DND-41 (cell line): ENCODE results near the gene CHMP4B.

ENCODE experiments used
- ATAC-seq: fragments of 200-7000 bp; cut with Tn5 transposase; 3 replicates; pipeline ENCODE4 v1.9.1; 2021; ENCODE audit warnings: low read depth; ENCODE audit not compliant: insufficient read depth
- DNase-seq: peaks from one replicate; pipeline ENCODE4 v3.0.0-alpha.2; 2020
- H2AFZ ChIP-seq: 2 replicates; pipeline ENCODE4 v1.6.0; 2012; ENCODE audit warnings: low read depth, low read length
- H3K27ac ChIP-seq: 2 replicates; pipeline ENCODE4 v1.5.1; 2012; ENCODE audit warnings: low read length, inconsistent platforms
- H3K27me3 ChIP-seq: fragments of 200-600 bp; sonication (generic); 2 replicates; pipeline ENCODE4 v1.6.0; 2012; ENCODE audit warnings: low read length, mild to moderate bottlenecking, inconsistent platforms; ENCODE audit not compliant: insufficient read depth, poor library complexity
- H3K36me3 ChIP-seq: 2 replicates; pipeline ENCODE4 v1.5.1; 2012; ENCODE audit warnings: low read length, inconsistent platforms; ENCODE audit not compliant: insufficient read depth
- H3K4me1 ChIP-seq: 2 replicates; pipeline ENCODE4 v1.5.1; 2012; ENCODE audit warnings: mild to moderate bottlenecking, low read length; ENCODE audit not compliant: insufficient read depth
- H3K4me2 ChIP-seq: 2 replicates; pipeline ENCODE4 v1.6.0; 2012; ENCODE audit warnings: mild to moderate bottlenecking, moderate library complexity, low read length, inconsistent platforms; ENCODE audit not compliant: insufficient read depth
- H3K4me3 ChIP-seq, 2 experiments: fragments of 200-600 bp in 1 of 2; shearing (Covaris generic) in 1 of 2; 2 replicates each; pipeline ENCODE4 v1.5.1; 2012 to 2016; ENCODE audit warnings: inconsistent platforms in 2 of 2, low read length in 2 of 2, mild to moderate bottlenecking in 2 of 2, low read depth in 1 of 2, moderate library complexity in 1 of 2
- H3K79me2 ChIP-seq: 2 replicates; pipeline ENCODE4 v1.6.0; 2012; ENCODE audit warnings: low read length, inconsistent platforms; ENCODE audit not compliant: insufficient read depth
- H3K9ac ChIP-seq: 2 replicates; pipeline ENCODE4 v1.6.0; 2012; ENCODE audit warnings: low read depth, mild to moderate bottlenecking, inconsistent platforms, low read length, moderate library complexity
- H3K9me3 ChIP-seq: 2 replicates; pipeline ENCODE4 v1.5.1; 2012; ENCODE audit warnings: low read length, moderate library complexity, mild to moderate bottlenecking, inconsistent platforms; ENCODE audit not compliant: insufficient read depth, severe bottlenecking
- H4K20me1 ChIP-seq: 2 replicates; pipeline ENCODE4 v1.6.0; 2012; ENCODE audit warnings: low read length; ENCODE audit not compliant: insufficient read depth
- CTCF ChIP-seq: IDR thresholded peaks from 2 replicates; pipeline ENCODE4 v1.5.1; 2012; ENCODE audit warnings: borderline replicate concordance, low read length, moderate library complexity, mild to moderate bottlenecking; ENCODE audit not compliant: poor library complexity, severe bottlenecking; ENCODE audit errors: extremely low read depth
- EZH2 ChIP-seq: IDR thresholded peaks from 3 replicates; pipeline ENCODE4 v1.6.1; 2012; ENCODE audit warnings: borderline replicate concordance, low read depth, mild to moderate bottlenecking, moderate library complexity, low read length, inconsistent platforms; ENCODE audit not compliant: severe bottlenecking

The CHMP4B gene

GRCh38 chr20:33781945-33782344, 29.2 kb upstream of the CHMP4B start:
- Histone ChIP-seq H2AFZ (no peak overlapping the region), H3K9me3 (no peaks in the 10 kb centered on the region), H3K27me3 (no peaks in the 10 kb centered on the region), H3K27ac (no peak overlapping the region), H3K4me1 (0 out of 2 replicates have a peak, but pooled peaks cover 3% of the 10 kb centered on the region), H3K9ac (no peak overlapping the region), H3K79me2 (no peaks in the 10 kb centered on the region), H3K36me3 (no peaks in the 10 kb centered on the region), H3K4me2 (no peak overlapping the region), H3K4me3 (no peak overlapping the region), H4K20me1 (no peaks in the 10 kb centered on the region)
- ATAC-seq = no peak
- no peak for DNase-seq
- TF ChIP-seq EZH2 = no peak
- TF ChIP-seq CTCF = no peak

- no peak for TF ChIP-seq CTCF
- no peak for TF ChIP-seq EZH2
- no peaks in the 10 kb centered on the region for H4K20me1 ChIP-seq
- H3K9me3 ChIP-seq = no peaks in the 10 kb centered on the region
- H3K9ac ChIP-seq = no peak overlapping the region; the same call in 1 of the 2 replicates
- no peak overlapping the region for H2AFZ ChIP-seq
- DNase-seq (no peak), ATAC-seq (no peak)
- no peaks in the 10 kb centered on the region for H3K79me2 ChIP-seq
- H3K4me2 ChIP-seq = no peak overlapping the region
- no peak overlapping the region for H3K4me3 ChIP-seq
- H3K36me3 ChIP-seq = no peaks in the 10 kb centered on the region
- no peak overlapping the region for H3K27ac ChIP-seq
- H3K27me3 ChIP-seq = no peaks in the 10 kb centered on the region
- 0 out of 2 replicates have a peak, but pooled peaks cover 3% of the 10 kb centered on the region for H3K4me1 ChIP-seq
Measured at GRCh38 chr20:33783256-33783655, 27.9 kb upstream of the CHMP4B start.

- ATAC-seq (no peak), DNase-seq (no peak)
- TF ChIP-seq EZH2 = no peak
- TF ChIP-seq CTCF = no peak
- Histone ChIP-seq H2AFZ (no peak overlapping the region), H3K27me3 (no peaks in the 10 kb centered on the region), H3K9me3 (no peaks in the 10 kb centered on the region), H3K4me2 (no peak overlapping the region), H3K36me3 (no peaks in the 10 kb centered on the region), H3K9ac (no peak overlapping the region), H3K4me1 (0 out of 2 replicates have a peak, but pooled peaks cover 1% of the 10 kb centered on the region), H3K27ac (no peak overlapping the region), H4K20me1 (no peaks in the 10 kb centered on the region), H3K79me2 (no peaks in the 10 kb centered on the region), H3K4me3 (no peak overlapping the region)
Measured at GRCh38 chr20:33783818-33784217, 27.3 kb upstream of the CHMP4B start.

GRCh38 chr20:33784225-33784624, 26.9 kb upstream of the CHMP4B start:
- Histone ChIP-seq H3K27me3 (no peaks in the 10 kb centered on the region), H3K9ac (no peak overlapping the region), H3K4me1 (no peaks in the 10 kb centered on the region), H4K20me1 (no peaks in the 10 kb centered on the region), H2AFZ (no peak overlapping the region), H3K4me3 (no peak overlapping the region), H3K27ac (no peak overlapping the region), H3K9me3 (no peaks in the 10 kb centered on the region), H3K36me3 (no peaks in the 10 kb centered on the region), H3K4me2 (no peak overlapping the region), H3K79me2 (no peaks in the 10 kb centered on the region)
- ATAC-seq (no peak), DNase-seq (no peak)
- TF ChIP-seq EZH2 (no peak), CTCF (no peak)
